CD8-positive, alpha-beta memory T cell (primary cell): Measurements from ENCODE around the gene ABHD18. TPM values are rescaled to one million over a fixed set of nuclear protein-coding genes. Genes with fewer than 3 reads are reported as not detected.
"Not testable (repeated sequence)": the region's sequence is repeated elsewhere in the genome, so short reads cannot be mapped to it uniquely, and the experiment has no call there.

Experiments
- CTCF ChIA-PET: fragments of 350-600 bp; sonication (Branson Sonifier 250); formaldehyde crosslinking; loops from one replicate; lab custom pipeline; 2021; ENCODE audit warnings: antibody characterized with exemption; lab: Charles Lee
- POLR2A ChIA-PET: fragments of 350-600 bp; sonication (Branson Sonifier 250); formaldehyde crosslinking; loops from one replicate; lab custom pipeline; 2021; ENCODE audit warnings: antibody characterized with exemption; lab: Charles Lee
- DNase-seq, 5 donors: peaks; one replicate each; pipeline versions ENCODE4 v3.0.0 to v3.0.0-alpha.2; 2020 to 2022; ENCODE audit warnings: mixed read lengths in 1 of 5
- H3K27ac ChIP-seq: one replicate; pipeline ENCODE4 v1.7.0; 2013; ENCODE audit warnings: low read depth, mild to moderate bottlenecking, low read length, moderate library complexity
- H3K27me3 ChIP-seq: 2 replicates; pipeline ENCODE4 v1.7.0; 2013; ENCODE audit warnings: low read length, mild to moderate bottlenecking; ENCODE audit not compliant: insufficient read depth, poor library complexity, severe bottlenecking
- H3K36me3 ChIP-seq: 2 replicates; pipeline ENCODE4 v1.7.0; 2013; ENCODE audit warnings: mild to moderate bottlenecking, low read length, moderate library complexity; ENCODE audit not compliant: insufficient read depth
- H3K4me1 ChIP-seq: 2 replicates; pipeline ENCODE4 v1.7.0; 2013; ENCODE audit warnings: mild to moderate bottlenecking, low read length, moderate library complexity; ENCODE audit not compliant: insufficient read depth
- H3K4me3 ChIP-seq: 2 replicates; pipeline ENCODE4 v1.7.0; 2013; ENCODE audit warnings: mild to moderate bottlenecking, low read length
- H3K9me3 ChIP-seq: 2 replicates; pipeline ENCODE4 v1.7.0; 2013; ENCODE audit warnings: mild to moderate bottlenecking, low read length
- H3K27ac Mint-ChIP-seq, 8 donors: one replicate each; pipeline ENCODE4 v1.8.0; 2020 to 2021; ENCODE audit warnings: mixed read lengths in 8 of 8, mild to moderate bottlenecking in 6 of 8, inconsistent platforms in 3 of 8, moderate library complexity in 3 of 8
- H3K27me3 Mint-ChIP-seq, 2 donors: one replicate each; pipeline ENCODE4 v1.8.0; 2020 to 2021; ENCODE audit warnings: mixed read lengths in 2 of 2, mild to moderate bottlenecking in 1 of 2, moderate library complexity in 1 of 2
- H3K36me3 Mint-ChIP-seq, 3 donors: one replicate each; pipeline ENCODE4 v1.8.0; 2020 to 2021; ENCODE audit warnings: mixed read lengths in 3 of 3, inconsistent platforms in 1 of 3, mild to moderate bottlenecking in 1 of 3
- H3K4me1 Mint-ChIP-seq, 3 donors: one replicate each; pipeline ENCODE4 v1.8.0; 2020 to 2021; ENCODE audit warnings: mixed read lengths in 3 of 3, inconsistent platforms in 1 of 3, mild to moderate bottlenecking in 1 of 3
- H3K4me3 Mint-ChIP-seq, 7 donors: one replicate each; pipeline ENCODE4 v1.8.0; 2020 to 2021; ENCODE audit warnings: mixed read lengths in 7 of 7, mild to moderate bottlenecking in 6 of 7, moderate library complexity in 4 of 7, inconsistent platforms in 2 of 7
- H3K9me3 Mint-ChIP-seq, 5 donors: one replicate each; pipeline ENCODE4 v1.8.0; 2020 to 2022; ENCODE audit warnings: mixed read lengths in 5 of 5, mild to moderate bottlenecking in 3 of 5, moderate library complexity in 2 of 5, inconsistent platforms in 1 of 5
- polyA plus RNA-seq: library from polyadenylated mRNA; unstranded; fragments of 300-500 nt; fragmentation: Illumina TruSeq; gene quantifications from one replicate; pipeline ENCODE4 v1.2.3, GENCODE V29; 2021
- total RNA-seq, 2 experiments: library from RNA; stranded (reverse); gene quantifications; one replicate each; pipeline ENCODE4 v1.2.3, GENCODE V29; 2021

Gene ABHD18
- total and polyA plus RNA-seq, 3 experiments from 2014 or later, result 12.7 to 14.2 (median 13.0) TPM

DNA sequence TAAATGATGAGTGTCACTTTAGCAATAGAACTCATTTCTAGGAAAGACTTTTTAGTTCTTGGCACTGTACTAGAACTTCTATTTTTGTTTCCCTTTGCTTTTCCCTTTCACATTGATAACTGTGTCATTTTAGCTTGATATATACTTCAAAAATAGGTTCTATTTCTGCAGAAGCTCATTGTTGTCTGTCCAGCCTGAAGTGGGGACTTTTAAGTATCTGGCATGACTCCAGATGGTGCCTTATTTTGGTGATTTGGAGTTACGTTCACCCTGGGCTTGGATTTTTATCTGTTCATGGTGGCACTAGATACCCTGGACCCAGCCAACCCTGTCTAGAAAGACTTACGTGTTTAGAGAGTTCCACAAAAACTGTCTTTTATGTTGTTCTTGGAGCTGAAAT is 3.4 kb downstream of the ABHD18 start:
- peaks cover 4% of the 10 kb centered on the region for H3K36me3 ChIP-seq
- DNase-seq, result no peak
- no peaks in the 10 kb centered on the region for H3K9me3 ChIP-seq
- peaks cover 12% of the 10 kb centered on the region for H3K4me1 ChIP-seq
- Mint-ChIP-seq H3K27me3 (peaks cover 0 to 2% of the 10 kb centered on the region in 2 donors), H3K4me1 (peaks cover 19 to 47% (median 30%) of the 10 kb centered on the region in 3 donors), H3K36me3 (peaks cover 0 to 36% (median 0%) of the 10 kb centered on the region in 3 donors), H3K9me3 (no peaks in the 10 kb centered on the region), H3K4me3 (peak overlapping the region in 1 of 7 donors; percentile 61), H3K27ac (peak overlapping the region in 1 of 8 donors; percentile 12)
- H3K4me3 ChIP-seq, result no peak overlapping the region
- no peaks in the 10 kb centered on the region for H3K27me3 ChIP-seq
- CTCF ChIA-PET, result interaction anchor here (1.2 kb wide), 1 partner anchor 85 kb away, joined by 3 read pairs; no protein-coding TSS in a partner anchor
- POLR2A ChIA-PET, result no interaction called here
- no peak overlapping the region for H3K27ac ChIP-seq

DNA sequence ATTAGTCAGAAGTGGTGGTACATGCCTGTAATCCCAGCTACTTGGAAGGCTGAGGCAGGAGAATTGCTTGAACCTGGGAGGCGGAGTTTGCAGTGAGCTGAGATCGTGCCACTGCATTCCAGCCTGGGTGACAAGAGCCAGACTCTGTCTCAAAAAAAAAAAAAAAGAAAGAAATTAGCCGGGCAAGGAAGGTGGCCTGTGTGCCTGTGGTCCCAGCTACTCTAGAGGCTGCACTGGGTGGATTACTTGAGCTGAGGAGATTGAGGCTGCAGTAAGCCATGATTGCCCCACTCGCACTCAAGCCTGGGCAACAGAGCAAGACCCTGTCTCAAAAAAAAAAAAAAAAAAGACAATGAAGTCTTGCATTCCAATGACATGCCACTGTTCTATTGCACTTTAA is 5.7 kb downstream of the ABHD18 start:
- H3K9me3 ChIP-seq, H3K4me3 ChIP-seq, CTCF ChIA-PET, DNase-seq, H3K36me3 ChIP-seq, H3K4me3 Mint-ChIP-seq, H3K27me3 ChIP-seq, H3K27me3 Mint-ChIP-seq, H3K9me3 Mint-ChIP-seq, H3K27ac ChIP-seq: not testable (repeated sequence)
- POLR2A ChIA-PET, result interaction anchor here (0.6 kb wide), 1 partner anchor 188 kb away, joined by 3 read pairs; no protein-coding TSS in a partner anchor
- peaks cover 14 to 47% (median 32%) of the 10 kb centered on the region in 3 donors for H3K4me1 Mint-ChIP-seq
- peak overlapping the region in 1 of 8 donors; percentile 46 for H3K27ac Mint-ChIP-seq
- H3K4me1 ChIP-seq, result peaks cover 12% of the 10 kb centered on the region
- H3K36me3 Mint-ChIP-seq, result peaks cover 0 to 33% (median 5%) of the 10 kb centered on the region in 3 donors

DNA sequence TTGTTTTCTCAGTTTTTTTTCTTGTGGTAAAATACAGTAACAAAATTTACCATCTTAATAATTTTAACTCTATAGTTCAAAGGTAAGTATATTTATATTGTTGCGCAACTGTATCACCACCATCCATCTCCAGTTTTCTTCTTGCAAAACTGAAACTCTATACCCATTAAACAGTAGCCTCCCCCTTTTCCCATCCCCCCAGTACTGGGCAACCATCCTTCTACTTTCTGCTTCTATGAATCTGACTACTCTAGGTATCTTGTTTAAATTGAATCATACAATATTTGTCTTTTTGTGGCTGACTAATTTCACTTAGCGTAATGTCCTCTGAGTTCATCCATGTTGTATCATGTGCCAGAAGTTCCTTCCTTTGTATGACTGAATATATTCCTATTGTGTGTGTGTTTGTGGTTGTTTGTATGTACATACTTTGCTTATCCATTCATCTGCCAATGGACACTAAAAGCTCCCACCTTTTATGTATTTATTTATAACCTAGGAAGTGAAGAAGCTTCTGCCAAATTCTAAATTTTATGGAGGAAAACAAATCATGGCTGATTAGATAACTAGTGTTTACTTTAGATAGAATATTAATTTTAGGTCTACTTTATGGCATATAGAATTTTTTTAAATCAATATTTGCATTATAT is 10.0 kb downstream of the ABHD18 start:
- H3K27ac Mint-ChIP-seq, result peak overlapping the region in 1 of 8 donors; percentile 35
- POLR2A ChIA-PET, result interaction anchor here (0.6 kb wide), 1 partner anchor 8 kb away, joined by 4 read pairs; no protein-coding TSS in a partner anchor
- Histone ChIP-seq H3K27me3 (no peaks in the 10 kb centered on the region), H3K4me1 (no peaks in the 10 kb centered on the region), H3K9me3 (no peaks in the 10 kb centered on the region), H3K36me3 (peaks cover 4% of the 10 kb centered on the region), H3K27ac (no peak overlapping the region), H3K4me3 (no peak overlapping the region)
- H3K4me3 Mint-ChIP-seq, result no peak overlapping the region
- CTCF ChIA-PET, result no interaction called here
- H3K36me3 Mint-ChIP-seq, result peaks cover 0 to 35% (median 7%) of the 10 kb centered on the region in 3 donors
- H3K4me1 Mint-ChIP-seq, result peaks cover 6 to 25% (median 13%) of the 10 kb centered on the region in 3 donors
- no peaks in the 10 kb centered on the region for H3K9me3 Mint-ChIP-seq
- no peak for DNase-seq
- no peaks in the 10 kb centered on the region for H3K27me3 Mint-ChIP-seq

DNA sequence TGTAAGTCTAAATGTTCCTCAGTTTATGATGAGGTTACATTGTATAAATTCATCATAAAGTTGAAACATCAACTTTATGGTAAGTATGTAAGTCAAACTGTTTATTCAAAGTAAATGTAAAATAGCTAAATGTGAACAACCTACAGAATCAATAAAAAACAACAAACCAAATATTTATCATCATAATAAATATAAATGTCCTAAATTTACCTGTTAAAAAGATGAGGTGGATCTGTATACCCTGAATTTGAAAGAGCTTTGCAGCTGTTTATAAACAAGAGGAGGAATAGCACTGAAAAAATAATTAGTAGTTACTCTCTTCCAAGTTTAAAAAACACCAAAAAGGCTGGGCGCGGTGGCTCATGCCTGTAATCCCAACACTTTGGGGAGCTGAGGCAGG is 13.7 kb downstream of the ABHD18 start:
- Histone ChIP-seq H3K4me3 (no peak overlapping the region), H3K9me3 (no peaks in the 10 kb centered on the region), H3K27ac (no peak overlapping the region), H3K27me3 (no peaks in the 10 kb centered on the region), H3K4me1 (no peaks in the 10 kb centered on the region), H3K36me3 (no peaks in the 10 kb centered on the region)
- Mint-ChIP-seq H3K4me1 (peaks cover 8 to 14% (median 10%) of the 10 kb centered on the region in 3 donors), H3K27me3 (no peaks in the 10 kb centered on the region), H3K9me3 (no peaks in the 10 kb centered on the region), H3K4me3 (no peak overlapping the region), H3K36me3 (peaks cover 0 to 22% (median 5%) of the 10 kb centered on the region in 3 donors), H3K27ac (no peak overlapping the region)
- no peak for DNase-seq
- ChIA-PET POLR2A (no interaction called here), CTCF (interaction anchor here (1.6 kb wide), 1 partner anchor 14 kb away, joined by 6 read pairs; the partner anchor contains the start of genes ABHD18 and MFSD8)

DNA sequence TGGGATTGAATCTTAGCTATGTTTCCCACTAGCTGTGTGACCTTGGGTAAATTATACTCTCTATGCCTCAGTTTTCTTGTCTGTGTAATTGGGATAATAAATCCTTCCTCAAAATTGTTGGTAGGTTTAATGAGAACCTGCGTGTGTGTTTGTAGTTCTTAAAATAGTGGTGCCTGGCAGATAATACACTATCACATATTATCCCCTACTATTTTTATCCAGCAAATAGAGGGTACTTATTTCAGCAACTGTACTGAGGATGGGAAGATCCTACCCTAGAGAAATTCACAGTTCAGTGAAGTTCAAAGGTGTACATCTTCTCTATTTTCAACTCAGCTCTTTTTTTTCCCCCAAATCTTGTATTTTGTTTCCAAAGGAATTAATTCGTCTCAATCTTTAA is 17.2 kb downstream of the ABHD18 start:
- Mint-ChIP-seq H3K4me1 (peaks cover 5 to 8% (median 5%) of the 10 kb centered on the region in 3 donors), H3K36me3 (peaks cover 4 to 32% (median 8%) of the 10 kb centered on the region in 3 donors), H3K27me3 (no peaks in the 10 kb centered on the region), H3K27ac (peak overlapping the region in 1 of 8 donors; percentile 39), H3K4me3 (no peak overlapping the region), H3K9me3 (no peaks in the 10 kb centered on the region)
- Histone ChIP-seq H3K27ac (no peak overlapping the region), H3K4me1 (no peaks in the 10 kb centered on the region), H3K27me3 (no peaks in the 10 kb centered on the region), H3K36me3 (no peaks in the 10 kb centered on the region), H3K4me3 (no peak overlapping the region), H3K9me3 (no peaks in the 10 kb centered on the region)
- ChIA-PET CTCF (no interaction called here), POLR2A (no interaction called here)
- DNase-seq, result no peak

DNA sequence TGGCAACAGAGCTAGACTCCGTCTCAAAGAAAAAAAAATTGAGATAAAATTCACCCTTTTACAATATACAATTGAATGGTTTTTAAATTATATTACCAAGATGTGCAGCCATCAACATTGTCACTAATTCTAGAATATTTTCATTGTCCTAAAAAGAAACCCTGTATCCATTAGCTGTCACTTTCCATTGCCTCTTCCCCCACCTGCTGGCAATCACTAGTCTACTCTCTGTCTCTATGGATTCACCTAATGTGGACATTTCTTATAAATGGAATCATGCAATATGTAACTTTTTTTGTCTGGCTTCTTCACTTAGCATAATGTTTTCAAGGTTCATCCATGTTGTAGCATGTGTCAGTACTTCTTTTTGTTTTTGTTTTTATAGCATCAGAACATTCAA is 20.8 kb downstream of the ABHD18 start:
- ChIA-PET CTCF (no interaction called here), POLR2A (interaction anchor here (1.2 kb wide), 1 partner anchor 20 kb away, joined by 3 read pairs; no protein-coding TSS in a partner anchor)
- H3K9me3 ChIP-seq, result no peaks in the 10 kb centered on the region
- Mint-ChIP-seq H3K36me3 (peaks cover 12 to 52% (median 15%) of the 10 kb centered on the region in 3 donors), H3K4me3 (no peak overlapping the region), H3K27me3 (no peaks in the 10 kb centered on the region), H3K4me1 (peaks cover 0 to under 1% (median 0%) of the 10 kb centered on the region in 3 donors), H3K9me3 (no peaks in the 10 kb centered on the region), H3K27ac (no peak overlapping the region)
- no peaks in the 10 kb centered on the region for H3K4me1 ChIP-seq
- no peak for DNase-seq
- no peak overlapping the region for H3K4me3 ChIP-seq
- H3K27ac ChIP-seq, result no peak overlapping the region
- no peaks in the 10 kb centered on the region for H3K27me3 ChIP-seq
- H3K36me3 ChIP-seq, result no peaks in the 10 kb centered on the region

DNA sequence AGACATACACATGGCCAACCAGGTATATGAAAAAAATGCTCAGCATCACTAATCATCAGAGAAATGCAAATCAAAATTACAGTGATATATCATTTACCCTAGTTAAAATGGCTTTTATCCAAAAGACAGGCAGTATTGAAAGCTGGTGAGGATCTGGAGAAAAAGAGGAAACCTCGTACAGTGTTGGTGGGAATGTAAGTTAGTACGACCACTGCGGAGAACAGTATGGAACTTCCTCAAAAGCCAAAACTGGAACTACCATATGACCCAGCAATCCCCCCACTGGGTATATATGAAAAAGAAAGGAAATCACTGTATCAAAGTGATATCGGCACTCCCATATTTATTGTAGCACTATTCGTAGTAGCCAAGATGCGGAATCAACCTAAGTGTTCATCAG is 23.4 kb downstream of the ABHD18 start:
- H3K27ac ChIP-seq, result no peak overlapping the region
- H3K36me3 ChIP-seq, result no peaks in the 10 kb centered on the region
- Mint-ChIP-seq H3K4me3 (no peak overlapping the region), H3K27ac (no peak overlapping the region), H3K36me3 (peaks cover 15 to 67% (median 17%) of the 10 kb centered on the region in 3 donors), H3K9me3 (no peaks in the 10 kb centered on the region), H3K27me3 (no peaks in the 10 kb centered on the region), H3K4me1 (peaks cover 7 to 13% (median 9%) of the 10 kb centered on the region in 3 donors)
- POLR2A ChIA-PET, result no interaction called here
- H3K27me3 ChIP-seq, result no peaks in the 10 kb centered on the region
- CTCF ChIA-PET, result no interaction called here
- H3K4me3 ChIP-seq, result no peak overlapping the region
- H3K9me3 ChIP-seq, result no peaks in the 10 kb centered on the region
- H3K4me1 ChIP-seq, result no peaks in the 10 kb centered on the region
- DNase-seq, result no peak

DNA sequence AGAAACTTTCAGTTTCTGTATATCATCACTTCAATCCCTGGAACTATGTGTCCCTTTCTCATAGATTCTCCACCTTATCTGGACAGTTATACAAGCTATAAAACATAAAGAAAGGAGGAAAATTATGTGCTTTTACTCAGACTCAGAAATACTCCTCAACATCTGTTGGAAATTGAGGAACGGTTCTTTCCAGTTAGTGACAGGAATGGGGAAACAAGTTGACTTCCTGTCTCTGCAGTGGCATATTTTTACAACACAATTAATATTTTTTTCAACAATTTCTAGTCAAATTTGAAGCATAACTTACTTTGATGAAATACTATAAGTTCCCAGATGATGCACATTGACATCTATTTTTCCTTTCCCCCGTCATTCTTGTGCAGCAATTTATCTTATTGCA is 27.9 kb downstream of the ABHD18 start:
- Histone ChIP-seq H3K36me3 (no peaks in the 10 kb centered on the region), H3K4me1 (no peaks in the 10 kb centered on the region), H3K9me3 (no peaks in the 10 kb centered on the region), H3K27me3 (no peaks in the 10 kb centered on the region), H3K4me3 (no peak overlapping the region), H3K27ac (no peak overlapping the region)
- CTCF ChIA-PET, result no interaction called here
- Mint-ChIP-seq H3K36me3 (peaks cover 17 to 61% (median 29%) of the 10 kb centered on the region in 3 donors), H3K27me3 (no peaks in the 10 kb centered on the region), H3K27ac (peak overlapping the region in 3 of 8 donors; percentile 54 to 85 (median 64)), H3K4me1 (peaks cover 10 to 22% (median 18%) of the 10 kb centered on the region in 3 donors), H3K9me3 (peaks cover 0 to 7% (median 3%) of the 10 kb centered on the region in 5 donors), H3K4me3 (no peak overlapping the region)
- DNase-seq, result no peak
- POLR2A ChIA-PET, result interaction anchor here (0.6 kb wide), 1 partner anchor 16 kb away, joined by 3 read pairs; no protein-coding TSS in a partner anchor
